HG03039 (cell line): ENCODE results near the gene MRPS14.

ENCODE experiments used
- ATAC-seq: cut with Tn5 transposase; IDR thresholded peaks from one replicate; pipeline ENCODE4 v1.9.1; 2021; ENCODE audit warnings: mild to moderate bottlenecking, moderate library complexity; ENCODE audit not compliant: unreplicated experiment

MRPS14 gene

GRCh38 chr1:174988986-174989385 is 34.2 kb downstream of the MRPS14 start:
- ATAC-seq = no peak

GRCh38 chr1:174988539-174988938 is 34.7 kb downstream of the MRPS14 start:
- no peak for ATAC-seq

- no peak for ATAC-seq
These were observed 38.3 kb downstream of the MRPS14 start for GRCh38 chr1:174984952-174985351.

GRCh38 chr1:174982971-174983689 is 40.1 kb downstream of the MRPS14 start:
- no peak for ATAC-seq

GRCh38 chr1:174976436-174977108 is 46.7 kb downstream of the MRPS14 start:
- ATAC-seq = no peak

GRCh38 chr1:174975764-174976163 is 47.5 kb downstream of the MRPS14 start:
- no peak for ATAC-seq

GRCh38 chr1:174974711-174975119 is 48.5 kb downstream of the MRPS14 start:
- no peak for ATAC-seq

GRCh38 chr1:174971902-174972301 is 51.3 kb downstream of the MRPS14 start:
- no peak for ATAC-seq

GRCh38 chr1:174971466-174971865 is 51.8 kb downstream of the MRPS14 start:
- no peak for ATAC-seq

GRCh38 chr1:174969977-174970376 is 53.2 kb downstream of the MRPS14 start:
- no peak for ATAC-seq

- ATAC-seq = peak; percentile 75
These were observed 54.4 kb downstream of the MRPS14 start for GRCh38 chr1:174968750-174969244.

GRCh38 chr1:174967845-174968705 is 55.1 kb downstream of the MRPS14 start:
- ATAC-seq = no peak

GRCh38 chr1:174966008-174966572 is 57.1 kb downstream of the MRPS14 start:
- ATAC-seq = no peak

- no peak for ATAC-seq
These were observed 57.7 kb downstream of the MRPS14 start for GRCh38 chr1:174965362-174966007.

- ATAC-seq = no peak
These were observed 58.3 kb downstream of the MRPS14 start for GRCh38 chr1:174964972-174965361.

GRCh38 chr1:174964261-174964971 is 58.8 kb downstream of the MRPS14 start:
- ATAC-seq = no peak

- no peak for ATAC-seq
These were observed 59.6 kb downstream of the MRPS14 start for GRCh38 chr1:174963529-174964125.
